NB4 (cell line): Measurements from ENCODE around the gene RBM34.
A peak's percentile ranks its signal among the peaks of the same experiment; 100 is the strongest.

Experiments used
- DNase-seq: peaks from one replicate; pipeline ENCODE4 v3.0.0; 2010; ENCODE audit warnings: low read depth
- H3K4me3 ChIP-seq: one replicate; pipeline ENCODE4 v1.5.1; 2011; ENCODE audit warnings: mild to moderate bottlenecking, low read depth, low read length, moderate library complexity
- CTCF ChIP-seq: IDR thresholded peaks from one replicate; pipeline ENCODE4 v1.5.1; 2012; ENCODE audit warnings: low read depth, low read length
- MAX ChIP-seq: IDR thresholded peaks from 2 replicates; pipeline ENCODE4 v1.6.1; 2011; ENCODE audit warnings: low read depth, low read length
- MYC ChIP-seq: IDR thresholded peaks from 2 replicates; pipeline ENCODE4 v1.6.1; 2011; ENCODE audit warnings: low read depth, low read length
- POLR2A ChIP-seq: IDR thresholded peaks from 2 replicates; pipeline ENCODE4 v1.6.1; 2011; ENCODE audit warnings: mild to moderate bottlenecking; ENCODE audit not compliant: insufficient read length; ENCODE audit errors: extremely low read depth

The RBM34 gene

GRCh38 chr1:235133086-235133485 is 28.0 kb downstream of the RBM34 start:
- no peak for TF ChIP-seq POLR2A
- TF ChIP-seq MAX = no peak
- no peak for TF ChIP-seq MYC
- TF ChIP-seq CTCF = no peak
- no peak overlapping the region for H3K4me3 ChIP-seq
- DNase-seq = no peak

- no peak for TF ChIP-seq MYC
- no peak for TF ChIP-seq POLR2A
- no peak for TF ChIP-seq CTCF
- TF ChIP-seq MAX = no peak
- DNase-seq = peak; percentile 33
Measured at GRCh38 chr1:235131961-235132360, 29.1 kb downstream of the RBM34 start.

GRCh38 chr1:235130766-235131270 is 30.2 kb downstream of the RBM34 start:
- TF ChIP-seq MYC (no peak), MAX (no peak), POLR2A (no peak), CTCF (no peak)
- no peak overlapping the region for H3K4me3 ChIP-seq
- DNase-seq = no peak

More at GRCh38 chr1:235131961-235132360, 29.1 kb downstream of the RBM34 start:
- H3K4me3 ChIP-seq = no peak overlapping the region

- no peak for TF ChIP-seq MYC
- TF ChIP-seq POLR2A = no peak
- TF ChIP-seq MAX = no peak
- TF ChIP-seq CTCF = no peak
- no peak overlapping the region for H3K4me3 ChIP-seq
- no peak for DNase-seq
Measured at GRCh38 chr1:235129774-235130570, 31.1 kb downstream of the RBM34 start.

- peak; percentile 98 for DNase-seq
- TF ChIP-seq POLR2A (peak; percentile 85), MAX (peak; percentile 99), MYC (peak; percentile 98), CTCF (no peak)
- peak within 1 kb of the TSS; percentile 99 for H3K4me3 ChIP-seq
Measured at GRCh38 chr1:235128456-235129328, 32.4 kb downstream of the RBM34 start, which contains the start of gene TOMM20. Gene TOMM20, minus strand, starts transcription at chr1:235128837. Its CDS starts 122 bp downstream, at chr1:235128715.
